Amniotic stem cell (primary cell): ENCODE data around the gene RPL10.

ENCODE experiments used
- DNase-seq: peaks from one replicate; lab custom pipeline; 2025; lab: John Stamatoyannopoulos, UW

RPL10 gene

DNA sequence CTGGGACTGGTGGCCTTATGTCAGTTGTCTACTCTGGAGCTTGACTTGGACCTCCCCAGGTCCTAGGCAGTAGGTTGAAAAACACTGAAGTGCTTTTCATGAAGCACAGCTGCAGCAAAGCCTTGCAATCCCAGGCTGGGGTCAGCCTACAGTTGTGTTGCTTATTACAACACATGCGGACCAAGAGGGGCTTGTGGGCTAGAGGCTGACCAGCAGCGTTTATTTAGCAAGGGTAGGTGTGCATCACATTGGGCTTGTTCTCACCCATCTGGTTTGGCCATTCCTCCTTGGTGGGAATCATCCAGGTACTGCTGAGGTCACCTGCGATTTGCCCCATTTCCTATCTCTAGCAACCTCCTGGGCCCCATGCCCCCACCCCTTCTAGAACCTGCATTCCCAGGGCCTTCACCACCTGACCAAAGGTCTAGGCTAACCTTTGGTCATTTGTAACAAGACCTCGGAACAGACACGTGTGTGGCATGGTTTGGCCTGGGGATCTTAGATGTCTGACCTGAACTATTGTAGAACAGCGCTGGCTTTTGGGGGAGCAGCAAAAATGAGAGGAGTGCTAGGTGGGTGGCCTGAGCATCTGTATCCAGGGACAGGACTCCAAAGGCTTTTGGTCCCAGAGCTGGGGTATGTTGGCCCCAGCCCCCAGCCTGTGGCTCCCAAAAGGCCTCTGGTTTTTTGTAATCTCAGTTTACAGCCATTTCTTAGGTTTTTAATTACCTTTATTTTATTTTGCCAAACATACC lies 3.0 kb downstream of the RPL10 start:
- no peak for DNase-seq

DNA sequence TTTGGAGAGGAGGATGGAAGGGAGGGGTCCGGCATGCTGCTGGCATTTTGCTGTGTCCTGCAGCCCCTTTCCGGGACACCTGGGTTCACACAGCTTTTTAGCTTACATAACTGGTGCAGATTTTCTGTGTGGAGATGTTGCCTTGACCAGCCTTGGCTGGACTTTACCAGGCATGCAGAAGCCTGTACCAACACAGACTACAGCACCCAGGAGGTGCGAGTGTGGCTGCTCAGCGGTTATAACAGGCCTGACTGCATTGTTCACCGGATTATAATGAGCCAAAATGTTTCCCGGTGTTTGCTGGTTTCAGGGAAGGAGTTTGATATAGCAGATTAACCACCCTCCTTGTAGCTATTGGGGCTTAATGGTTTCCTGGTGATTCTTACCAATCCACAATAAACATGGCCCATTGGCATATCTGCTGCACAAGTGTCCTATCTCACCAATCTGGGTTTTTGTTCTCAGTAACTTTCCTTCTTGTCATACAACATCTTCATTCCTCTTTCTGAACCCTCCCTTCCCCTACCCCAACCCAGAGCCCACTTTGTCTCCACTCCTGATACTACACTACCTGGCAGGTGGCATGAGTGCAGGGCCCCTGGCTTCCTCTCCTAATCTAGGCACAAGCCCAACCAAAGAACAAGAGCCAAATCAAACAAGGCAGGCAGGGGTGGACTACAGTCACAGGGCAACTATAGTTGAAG lies 3.9 kb downstream of the RPL10 start:
- DNase-seq = no peak

DNA sequence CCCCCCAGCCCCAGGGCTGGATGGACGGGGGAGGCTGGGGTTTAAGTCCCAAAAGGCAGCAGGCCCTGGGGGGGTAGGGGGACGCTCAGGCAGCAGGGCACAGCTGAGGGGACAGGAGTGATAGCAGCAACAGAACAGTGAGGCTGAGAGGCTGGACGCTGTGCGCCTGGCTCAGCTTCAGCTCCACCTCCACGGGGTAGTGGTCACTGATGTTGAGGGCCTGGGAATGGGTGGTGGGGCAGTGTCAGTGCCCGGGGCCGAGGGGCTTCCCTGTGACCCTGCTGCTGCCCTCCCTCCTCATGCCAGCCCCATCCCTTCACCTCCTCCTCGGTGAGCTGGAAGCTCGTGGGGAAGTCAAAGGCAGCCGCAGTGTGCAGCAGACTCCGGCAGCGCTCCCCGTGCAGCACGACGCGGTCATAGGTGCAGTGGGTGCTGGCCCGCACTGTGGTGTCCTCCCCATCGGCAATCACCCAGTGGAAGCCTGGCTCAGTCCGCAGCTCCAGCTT lies 4.5 kb downstream of the RPL10 start:
- DNase-seq = no peak

DNA sequence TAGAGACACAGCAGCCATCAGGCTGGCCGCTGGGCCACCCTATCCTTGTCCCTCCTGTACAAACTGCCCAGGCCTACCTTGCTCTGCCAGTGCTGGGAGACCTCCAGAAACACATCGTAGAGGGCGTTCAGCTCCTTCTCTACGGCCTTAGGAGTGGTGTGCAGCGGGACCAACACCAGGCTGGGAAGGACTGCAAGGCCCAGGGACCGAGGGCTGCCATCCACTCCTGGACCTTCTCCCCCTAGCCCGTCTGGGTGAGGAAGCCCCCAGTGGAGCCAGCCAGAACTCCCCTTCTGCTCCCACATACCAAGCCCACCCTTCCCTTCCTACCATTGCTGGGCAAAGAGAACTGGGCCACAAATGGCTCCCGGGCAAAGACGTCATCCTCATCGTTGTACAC lies 5.0 kb downstream of the RPL10 start:
- no peak for DNase-seq

DNA sequence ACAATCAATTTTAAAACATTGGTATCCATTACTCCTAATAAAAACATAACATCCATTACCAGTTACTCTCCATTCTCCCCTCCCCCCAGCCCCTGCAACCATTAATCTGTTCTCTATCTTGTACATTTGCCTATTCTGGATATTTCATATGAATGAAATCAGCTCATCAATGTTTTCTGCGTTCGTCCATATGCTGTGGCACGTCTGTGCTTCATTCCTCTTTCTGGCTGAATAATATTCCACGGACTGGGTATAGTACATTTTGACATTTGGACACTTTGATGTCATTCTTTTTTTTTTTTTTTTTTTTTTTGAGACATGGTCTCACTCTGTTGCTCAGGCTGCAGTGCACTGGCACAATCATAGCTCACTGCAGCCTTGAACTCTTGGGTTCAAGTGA lies 5.7 kb downstream of the RPL10 start:
- no peak for DNase-seq

DNA sequence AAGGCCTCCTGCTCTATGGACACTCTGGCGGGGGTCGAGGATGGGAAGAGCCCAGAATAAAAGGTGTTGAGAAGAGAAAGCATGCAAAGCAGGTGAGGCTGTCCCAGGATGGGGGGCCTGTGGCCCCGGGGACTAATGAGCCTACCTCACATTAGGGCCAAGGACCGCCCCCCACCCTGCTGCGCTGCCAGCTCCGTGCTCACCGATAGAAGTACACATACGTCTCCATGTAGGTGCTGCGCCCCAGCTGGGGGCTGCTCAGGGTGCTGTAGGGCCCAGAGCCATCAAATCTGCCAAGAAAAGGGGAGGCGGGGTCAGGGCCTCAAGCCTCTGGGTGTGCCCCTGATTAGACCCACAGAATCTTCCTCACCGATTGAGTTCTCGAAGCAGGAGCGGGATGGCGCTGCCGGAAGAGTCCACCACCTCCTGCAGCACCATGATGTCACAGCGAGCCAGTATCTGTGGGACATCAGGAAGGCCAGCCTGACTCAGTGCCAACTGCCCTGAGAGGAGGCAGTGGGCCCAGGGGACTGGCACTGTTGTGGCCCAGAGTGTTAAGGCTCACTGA lies 6.5 kb downstream of the RPL10 start:
- DNase-seq = no peak

DNA sequence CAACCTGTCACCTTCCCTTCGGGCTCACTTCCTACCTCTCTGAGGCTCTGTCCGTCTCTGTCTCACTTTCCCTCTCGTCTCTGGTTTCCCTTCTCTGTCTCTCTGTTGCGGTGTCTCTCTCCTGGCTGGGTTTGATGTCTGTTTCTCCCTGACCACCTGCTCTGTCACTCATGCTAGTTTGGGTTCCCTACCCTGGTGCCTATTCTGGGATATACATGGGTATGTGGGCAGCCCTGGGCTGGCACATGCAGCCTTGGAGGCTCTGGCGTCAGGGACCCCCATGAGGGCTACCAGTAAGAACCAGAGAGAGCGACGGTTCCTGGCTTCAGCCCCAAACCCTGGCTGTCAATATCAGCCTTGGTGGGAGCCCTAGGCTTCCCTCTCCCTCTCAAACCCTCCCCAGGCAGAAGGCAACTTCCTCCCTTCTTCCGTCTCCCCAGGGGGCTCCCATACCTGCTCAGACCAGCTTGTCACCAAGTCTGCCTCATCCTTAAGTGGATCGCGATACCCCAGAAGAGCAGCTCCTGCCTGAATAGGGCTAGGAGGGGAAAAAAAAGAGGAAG lies 10.6 kb downstream of the RPL10 start:
- DNase-seq = no peak

DNA sequence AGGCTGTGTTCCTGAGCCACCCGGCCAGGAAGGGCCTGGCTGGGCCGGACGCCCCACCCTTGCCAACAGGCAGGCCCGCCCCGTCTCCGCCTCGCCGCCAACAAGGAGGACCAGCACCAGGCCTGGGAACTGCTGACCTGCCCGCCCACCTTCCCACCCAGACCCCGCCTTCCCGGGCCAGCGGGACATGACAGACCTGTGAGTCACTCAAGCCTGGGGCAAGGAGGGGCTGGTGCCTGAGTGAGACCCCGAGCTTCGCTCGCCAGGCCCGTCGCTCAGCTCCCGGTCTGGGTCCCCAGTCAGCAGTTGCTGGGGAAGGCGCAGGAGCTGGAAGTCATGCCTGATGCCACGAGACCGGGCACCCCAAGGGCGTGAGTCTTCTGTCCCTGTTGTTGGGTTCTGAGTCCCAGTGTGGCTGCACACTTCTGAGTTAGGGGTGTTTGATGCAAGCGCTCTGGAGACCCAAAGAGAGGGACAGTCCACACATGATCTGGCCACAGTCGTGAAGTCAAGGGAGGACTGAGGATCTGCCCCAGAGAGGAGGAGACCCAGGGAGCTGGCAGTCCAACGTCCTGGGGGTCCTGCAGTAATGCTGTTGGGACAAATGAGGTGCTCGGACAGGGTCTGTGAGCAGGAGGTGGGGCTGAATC lies 11.2 kb downstream of the RPL10 start, which contains the start of gene DNASE1L1:
DNASE1L1 (minus strand) TSS at position 33 of the 650 bp plus-strand sequence. CDS start 3,686 bp downstream, outside the sequence.
- peak; percentile 57 for DNase-seq

DNA sequence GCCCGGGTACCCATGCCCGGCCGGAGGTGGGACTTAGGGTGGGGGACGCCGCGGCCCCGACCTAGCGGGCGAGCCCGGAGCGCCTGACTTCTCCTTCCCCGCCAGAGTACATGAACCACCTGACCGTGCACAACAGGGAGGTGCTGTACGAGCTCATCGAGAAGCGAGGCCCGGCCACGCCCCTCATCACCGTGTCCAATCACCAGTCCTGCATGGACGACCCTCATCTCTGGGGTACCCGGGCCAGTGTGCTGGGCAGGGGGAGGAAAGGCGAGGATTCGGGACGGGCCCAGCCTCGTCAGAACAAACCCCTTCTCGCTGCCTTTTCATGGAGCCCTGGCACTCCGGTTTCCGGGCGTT lies 13.8 kb downstream of the RPL10 start:
- no peak for DNase-seq

DNA sequence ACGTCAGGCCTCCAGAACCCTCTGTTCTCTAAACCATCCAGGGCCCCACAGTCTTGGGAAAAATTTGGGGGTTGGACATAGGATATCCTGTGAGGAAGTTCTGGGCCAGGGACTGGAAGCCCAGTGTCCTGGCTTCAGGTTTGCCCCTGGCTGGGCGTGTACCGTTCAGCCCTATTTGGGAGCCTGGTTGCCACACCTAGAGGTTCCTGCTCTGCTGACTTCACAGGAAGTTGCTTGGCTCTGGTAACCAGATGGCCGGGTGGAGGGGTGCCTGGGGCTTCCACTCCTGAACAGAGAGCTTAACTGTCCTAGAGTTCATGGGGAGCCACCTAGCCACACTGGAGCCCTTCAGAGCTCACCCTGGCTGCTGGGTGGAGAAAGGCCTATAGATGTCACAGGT lies 14.3 kb downstream of the RPL10 start:
- no peak for DNase-seq

DNA sequence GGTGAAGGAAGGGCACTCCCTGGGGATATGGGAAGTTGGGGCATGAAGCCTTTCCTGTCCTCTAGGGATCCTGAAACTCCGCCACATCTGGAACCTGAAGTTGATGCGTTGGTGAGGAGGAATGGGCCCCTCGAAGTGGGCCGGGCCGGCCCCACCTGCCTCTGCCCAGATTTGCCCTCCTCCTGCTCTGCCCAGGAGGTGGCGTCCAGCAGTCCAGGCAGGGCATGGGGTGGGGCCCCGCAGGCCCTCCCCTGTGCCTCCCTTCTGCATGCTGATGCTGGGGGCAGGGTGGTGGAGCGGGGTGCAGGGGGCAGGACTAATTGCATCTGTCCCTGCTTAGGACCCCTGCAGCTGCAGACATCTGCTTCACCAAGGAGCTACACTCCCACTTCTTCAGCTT lies 15.0 kb downstream of the RPL10 start:
- no peak for DNase-seq

DNA sequence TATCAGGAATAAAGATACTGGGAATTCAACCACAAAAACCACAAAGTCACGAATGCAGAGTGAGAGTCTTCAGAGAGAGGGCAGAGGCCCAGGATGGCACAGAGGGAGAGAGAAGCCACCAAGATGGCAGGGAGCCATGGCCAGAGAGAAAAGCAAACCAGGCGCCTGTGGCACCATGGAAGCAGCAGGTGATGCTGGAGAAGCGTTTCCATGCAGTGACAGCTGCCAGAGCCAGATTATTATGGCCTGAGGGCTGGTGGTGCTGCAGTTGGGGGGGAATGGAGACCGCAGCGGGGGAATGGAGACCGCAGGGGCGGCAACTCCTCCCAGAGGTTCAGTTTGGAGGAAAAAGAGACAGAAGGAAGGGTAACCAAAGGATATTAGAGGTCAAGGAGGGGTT lies 19.0 kb downstream of the RPL10 start:
- DNase-seq = no peak

DNA sequence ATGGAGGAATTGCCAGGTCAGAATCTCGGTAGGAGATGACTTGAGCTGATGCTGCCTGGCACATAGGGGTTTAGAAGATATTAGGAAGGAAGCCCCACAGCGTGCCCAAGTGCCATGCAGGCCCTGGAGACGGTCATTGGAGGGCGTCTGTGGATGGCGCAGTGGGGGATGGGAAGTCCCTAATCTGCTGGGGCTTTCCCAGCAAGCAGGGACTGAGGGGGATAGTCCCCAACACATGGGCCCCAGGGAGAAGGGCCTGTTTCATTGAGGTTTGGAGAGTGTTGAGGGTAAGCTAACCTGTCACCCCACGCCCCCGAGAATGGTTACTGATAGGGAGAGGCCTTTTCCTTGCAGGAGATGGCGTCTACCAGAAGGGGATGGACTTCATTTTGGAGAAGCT lies 21.0 kb downstream of the RPL10 start:
- DNase-seq = no peak

DNA sequence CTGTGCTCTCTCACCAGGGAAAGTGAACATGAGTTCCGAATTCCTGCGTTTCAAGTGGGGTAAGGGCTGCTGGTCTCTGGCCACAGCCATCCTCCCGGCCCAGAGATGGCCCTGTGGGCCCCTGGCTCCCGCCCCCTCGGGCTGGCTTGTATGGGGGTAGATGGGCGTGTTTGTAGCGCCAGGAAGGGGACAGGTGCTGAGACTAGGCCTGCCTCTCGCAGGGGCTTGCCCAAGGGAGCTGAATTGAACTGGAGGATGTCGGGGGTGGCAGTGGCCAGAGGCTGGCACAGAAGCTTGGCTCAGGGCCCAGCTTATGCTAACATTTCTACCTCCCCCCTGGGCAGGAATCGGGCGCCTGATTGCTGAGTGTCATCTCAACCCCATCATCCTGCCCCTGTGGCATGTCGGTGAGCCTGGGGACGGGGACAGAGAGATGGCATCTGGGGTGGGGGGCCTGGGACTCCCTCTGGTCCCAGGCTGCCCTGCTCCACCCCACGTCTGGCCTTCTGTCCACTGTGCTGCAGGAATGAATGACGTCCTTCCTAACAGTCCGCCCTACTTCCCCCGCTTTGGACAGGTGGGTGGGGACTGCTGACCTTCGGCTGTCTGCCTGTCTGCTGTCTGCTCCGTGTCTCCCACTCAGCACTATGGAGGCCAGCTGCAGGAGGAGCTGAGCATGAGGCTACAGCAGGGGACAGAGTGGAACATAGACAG lies 21.7 kb downstream of the RPL10 start:
- no peak for DNase-seq

DNA sequence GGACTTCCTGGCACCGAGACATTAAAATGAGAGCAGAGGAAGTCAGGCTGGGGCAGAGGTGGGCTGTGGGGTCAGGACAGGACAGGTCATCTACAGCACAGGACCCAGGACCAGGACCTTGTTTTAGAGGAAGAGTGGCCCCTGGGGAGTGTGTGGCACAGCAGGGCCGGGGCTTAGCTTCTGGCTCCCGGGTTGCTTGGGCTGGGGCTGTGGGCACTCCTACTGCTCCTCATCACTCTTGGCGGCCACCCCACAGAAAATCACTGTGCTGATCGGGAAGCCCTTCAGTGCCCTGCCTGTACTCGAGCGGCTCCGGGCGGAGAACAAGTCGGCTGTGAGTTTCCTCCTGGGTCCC lies 22.2 kb downstream of the RPL10 start:
- no peak for DNase-seq

DNA sequence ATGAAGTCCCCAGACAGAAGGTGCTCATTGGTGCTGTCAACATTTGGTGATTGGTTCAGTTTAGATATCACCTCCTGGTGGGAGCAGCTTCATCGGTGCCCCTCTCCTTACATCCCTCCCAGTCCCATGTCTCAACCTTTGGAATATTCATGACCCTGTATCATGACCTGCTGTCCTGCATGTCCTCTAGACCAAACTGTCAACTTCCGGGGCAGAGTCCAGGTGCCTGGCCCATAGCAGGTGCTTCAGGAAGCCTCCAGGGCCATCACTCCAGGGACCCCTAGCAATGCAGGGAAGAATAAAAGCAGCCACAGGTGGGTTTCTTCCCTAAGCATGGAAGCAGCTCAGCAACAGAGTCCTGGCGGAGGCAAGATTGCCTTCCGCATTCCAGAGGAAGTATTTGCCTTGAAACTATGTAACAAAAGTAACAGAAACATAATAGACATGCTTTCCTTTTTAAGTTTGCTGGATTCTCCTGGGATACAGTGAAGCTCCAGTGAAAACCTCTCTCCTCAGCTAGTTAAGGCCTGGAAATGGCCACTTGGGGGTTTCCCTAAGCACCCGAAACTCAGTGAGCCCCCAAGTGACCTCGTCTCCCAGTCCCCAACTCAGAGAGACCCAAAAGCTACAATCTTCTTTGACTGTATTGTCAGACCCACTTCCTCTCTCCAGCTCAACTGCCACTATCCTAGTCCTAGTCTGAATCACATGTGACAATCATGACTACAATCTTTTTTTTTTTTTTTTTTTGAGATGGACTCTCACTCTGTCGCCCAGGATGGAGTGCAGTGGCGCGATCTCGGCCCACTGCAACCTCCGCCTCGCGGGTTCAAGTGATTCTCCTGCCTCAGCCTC lies 29.0 kb downstream of the RPL10 start:
- DNase-seq = no peak

DNA sequence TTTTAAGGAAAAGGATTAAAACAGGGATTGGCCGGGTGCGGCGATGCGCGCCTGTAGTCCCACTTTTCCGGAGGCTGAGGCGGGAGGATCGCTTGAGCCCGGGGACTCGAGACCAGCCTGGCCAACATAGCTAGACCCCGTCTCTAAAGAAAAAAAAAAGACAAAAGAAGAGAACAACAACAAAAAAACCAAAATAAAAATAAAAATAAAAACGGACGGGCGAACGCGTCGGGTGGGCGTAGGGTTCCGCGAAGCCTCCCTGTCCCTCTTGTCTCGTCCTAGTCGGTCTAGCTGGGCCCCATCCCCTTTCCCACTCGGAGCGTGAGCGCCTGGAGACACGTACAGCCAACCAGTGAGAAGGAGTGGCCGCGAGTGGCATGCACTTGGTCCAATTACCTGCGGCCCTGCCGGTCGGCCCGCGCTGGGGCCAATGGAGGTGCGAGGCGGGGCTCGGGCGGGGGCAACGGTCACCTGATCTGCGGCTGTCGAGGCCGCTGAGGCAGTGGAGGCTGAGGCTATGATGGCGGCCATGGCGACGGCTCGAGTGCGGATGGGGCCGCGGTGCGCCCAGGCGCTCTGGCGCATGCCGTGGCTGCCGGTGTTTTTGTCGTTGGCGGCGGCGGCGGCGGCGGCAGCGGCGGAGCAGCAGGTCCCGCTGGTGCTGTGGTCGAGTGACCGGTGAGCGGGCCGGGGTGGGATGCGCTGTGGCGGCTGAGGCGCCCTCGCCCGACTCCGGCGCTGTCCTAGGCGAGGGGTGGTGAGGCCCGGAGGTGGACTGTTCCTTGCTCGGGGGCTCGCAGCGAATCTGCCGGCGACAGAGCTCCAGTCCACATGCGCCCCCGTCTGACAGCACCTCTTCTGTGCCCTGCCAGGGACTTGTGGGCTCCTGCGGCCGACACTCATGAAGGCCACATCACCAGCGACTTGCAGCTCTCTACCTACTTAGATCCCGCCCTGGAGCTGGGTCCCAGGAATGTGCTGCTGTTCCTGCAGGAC lies 30.3 kb downstream of the RPL10 start, which contains the start of gene ATP6AP1:
ATP6AP1 (plus strand) TSS at position 502 of the 996 bp plus-strand sequence; CDS start at position 518, 16 bp downstream.
- peak; percentile 61 for DNase-seq

DNA sequence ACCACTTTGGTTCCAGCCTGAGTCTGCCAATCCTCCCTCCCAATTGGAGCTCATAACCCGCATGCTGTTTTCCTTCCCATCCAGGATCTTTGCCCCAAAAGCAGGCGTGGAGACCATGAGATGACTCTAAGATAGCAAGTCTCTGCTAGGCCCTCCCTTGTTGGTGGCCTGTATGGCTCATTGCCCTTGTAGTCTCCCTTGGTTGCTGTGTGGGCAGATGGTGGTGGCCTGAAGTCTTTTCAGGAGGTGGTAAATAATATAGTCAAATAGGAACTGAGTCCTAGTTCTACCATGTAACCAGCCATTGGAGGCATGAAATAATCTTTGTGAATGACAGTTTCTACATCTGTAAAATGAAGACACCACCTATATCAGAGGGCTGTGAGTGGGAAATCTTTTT lies 31.5 kb downstream of the RPL10 start:
- DNase-seq = no peak

DNA sequence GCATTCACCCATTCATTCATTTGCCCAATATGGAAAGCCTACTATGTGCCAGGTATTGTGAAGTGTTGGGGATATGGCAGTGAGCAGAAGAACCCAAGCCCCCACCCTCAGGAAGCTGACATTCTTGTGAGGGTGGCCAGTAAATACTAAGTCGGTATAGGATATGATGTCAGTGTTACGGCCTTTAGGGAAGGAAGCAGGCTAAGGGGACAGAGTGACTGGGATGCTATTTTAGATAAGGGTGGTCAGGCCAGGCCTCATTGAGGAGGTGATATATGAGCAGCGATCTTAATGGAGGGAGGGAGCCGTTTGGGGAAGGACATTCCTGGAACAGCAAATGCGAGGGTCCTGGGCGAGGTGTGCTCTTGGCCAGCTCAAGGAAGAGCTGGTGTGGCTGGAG lies 32.3 kb downstream of the RPL10 start:
- DNase-seq = no peak
